Measurements from ENCODE around the gene CRYGN. TPM values are rescaled to one million over a fixed set of nuclear protein-coding genes. Genes with fewer than 3 reads are reported as not detected.

Gene CRYGN, protein sequence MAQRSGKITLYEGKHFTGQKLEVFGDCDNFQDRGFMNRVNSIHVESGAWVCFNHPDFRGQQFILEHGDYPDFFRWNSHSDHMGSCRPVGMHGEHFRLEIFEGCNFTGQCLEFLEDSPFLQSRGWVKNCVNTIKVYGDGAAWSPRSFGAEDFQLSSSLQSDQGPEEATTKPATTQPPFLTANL
- not detected for total RNA-seq

DNA sequence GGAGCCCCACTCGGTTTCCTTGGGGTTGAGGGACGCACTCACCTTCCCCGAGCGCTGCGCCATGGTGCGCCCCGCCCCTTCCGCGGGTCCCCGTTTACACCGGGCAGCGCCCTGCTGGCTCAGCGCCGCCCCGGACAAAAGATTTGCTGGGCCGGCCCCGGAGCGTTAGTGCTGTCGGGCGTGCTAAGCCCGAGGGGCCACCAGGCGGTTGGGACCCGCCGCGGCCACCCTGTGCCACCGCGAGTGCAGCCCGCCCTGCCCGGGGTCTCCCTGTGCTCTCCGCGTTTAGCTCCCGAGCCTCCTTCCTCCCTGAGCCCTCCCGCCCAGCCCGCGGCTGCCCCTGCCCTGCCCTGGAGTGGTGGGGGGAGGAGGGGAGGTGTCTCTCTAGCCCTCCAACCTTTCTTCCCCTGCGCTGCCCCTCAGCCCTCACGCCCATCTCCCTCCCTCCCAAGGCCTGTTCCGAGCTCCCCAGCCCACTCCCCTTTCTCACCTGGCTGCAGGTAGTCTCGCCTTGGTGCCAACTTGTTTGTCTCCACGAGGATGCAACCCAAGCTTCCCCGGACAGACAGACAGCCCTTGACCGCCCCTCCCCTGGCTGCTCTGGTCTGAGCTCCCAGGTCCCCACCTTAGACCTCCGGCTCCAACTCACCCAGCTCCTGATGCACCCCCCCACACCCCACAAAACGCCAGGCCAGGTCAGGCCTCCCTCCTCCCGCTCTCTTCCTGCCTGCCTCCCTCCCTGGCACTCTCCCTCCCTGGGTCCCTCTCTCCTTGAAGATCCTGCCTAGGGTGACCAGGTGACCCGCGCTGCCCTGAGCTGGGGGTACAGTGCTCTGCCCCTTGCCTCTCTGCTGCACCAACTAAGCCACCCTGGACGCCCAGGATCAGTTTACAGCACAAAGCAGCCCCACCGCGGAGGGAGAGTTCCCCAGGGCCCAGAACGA lies at the start of gene CRYGN:
CRYGN (minus strand) TSS at position 287 of the 944 bp plus-strand sequence; CDS start at position 63, 224 bp downstream.
- H3K4me3 ChIP-seq (ENCODE audit: low read depth, poor library complexity, severe bottlenecking) = no peak within 1 kb of the TSS
- TF ChIP-seq, protein P1, sequence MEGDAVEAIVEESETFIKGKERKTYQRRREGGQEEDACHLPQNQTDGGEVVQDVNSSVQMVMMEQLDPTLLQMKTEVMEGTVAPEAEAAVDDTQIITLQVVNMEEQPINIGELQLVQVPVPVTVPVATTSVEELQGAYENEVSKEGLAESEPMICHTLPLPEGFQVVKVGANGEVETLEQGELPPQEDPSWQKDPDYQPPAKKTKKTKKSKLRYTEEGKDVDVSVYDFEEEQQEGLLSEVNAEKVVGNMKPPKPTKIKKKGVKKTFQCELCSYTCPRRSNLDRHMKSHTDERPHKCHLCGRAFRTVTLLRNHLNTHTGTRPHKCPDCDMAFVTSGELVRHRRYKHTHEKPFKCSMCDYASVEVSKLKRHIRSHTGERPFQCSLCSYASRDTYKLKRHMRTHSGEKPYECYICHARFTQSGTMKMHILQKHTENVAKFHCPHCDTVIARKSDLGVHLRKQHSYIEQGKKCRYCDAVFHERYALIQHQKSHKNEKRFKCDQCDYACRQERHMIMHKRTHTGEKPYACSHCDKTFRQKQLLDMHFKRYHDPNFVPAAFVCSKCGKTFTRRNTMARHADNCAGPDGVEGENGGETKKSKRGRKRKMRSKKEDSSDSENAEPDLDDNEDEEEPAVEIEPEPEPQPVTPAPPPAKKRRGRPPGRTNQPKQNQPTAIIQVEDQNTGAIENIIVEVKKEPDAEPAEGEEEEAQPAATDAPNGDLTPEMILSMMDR (IDR thresholded peaks at IDR 0.05) = no peak
- TF ChIP-seq POLR2A (IDR thresholded peaks at IDR 0.05) = no peak
- 14 to 21% methylated on average over 23 to 48 of the region's 51 CpGs for WGBS, 2 donors
- no peak for DNase-seq (ENCODE audit: low spot score in 2 of 2)
- intact Hi-C loops (cut with DNase I; ENCODE audit: low total_unique reads) = no loop called here

GRCh38 chr7:151489498-151489897 lies 49.6 kb upstream of the CRYGN start:
- H3K4me3 ChIP-seq (ENCODE audit: low read depth, poor library complexity, severe bottlenecking) = no peak overlapping the region
- TF ChIP-seq POLR2A (IDR thresholded peaks at IDR 0.05) = no peak
- TF ChIP-seq, protein P1 (IDR thresholded peaks at IDR 0.05) = no peak
- intact Hi-C loops (cut with DNase I; ENCODE audit: low total_unique reads) = no loop called here
- 74 to 90% methylated on average over 2 of the region's 2 CpGs for WGBS, 2 donors
- no peak for DNase-seq (ENCODE audit: low spot score in 2 of 2)

GRCh38 chr7:151488096-151488495 lies 48.2 kb upstream of the CRYGN start:
- no peak overlapping the region for H3K4me3 ChIP-seq (ENCODE audit: low read depth, poor library complexity, severe bottlenecking)
- no peak for TF ChIP-seq POLR2A (IDR thresholded peaks at IDR 0.05)
- TF ChIP-seq, protein P1 (IDR thresholded peaks at IDR 0.05) = no peak
- intact Hi-C loops (cut with DNase I; ENCODE audit: low total_unique reads) = no loop called here
- no peak for DNase-seq (ENCODE audit: low spot score in 2 of 2)

GRCh38 chr7:151487228-151487627 lies 47.3 kb upstream of the CRYGN start:
- 56 to 88% methylated on average over 2 of the region's 2 CpGs for WGBS, 2 donors
- TF ChIP-seq, protein P1 (IDR thresholded peaks at IDR 0.05) = no peak
- TF ChIP-seq POLR2A (IDR thresholded peaks at IDR 0.05) = no peak
- intact Hi-C loops (cut with DNase I; ENCODE audit: low total_unique reads) = no loop called here
- DNase-seq (ENCODE audit: low spot score in 2 of 2) = no peak
- H3K4me3 ChIP-seq (ENCODE audit: low read depth, poor library complexity, severe bottlenecking) = no peak overlapping the region

DNA sequence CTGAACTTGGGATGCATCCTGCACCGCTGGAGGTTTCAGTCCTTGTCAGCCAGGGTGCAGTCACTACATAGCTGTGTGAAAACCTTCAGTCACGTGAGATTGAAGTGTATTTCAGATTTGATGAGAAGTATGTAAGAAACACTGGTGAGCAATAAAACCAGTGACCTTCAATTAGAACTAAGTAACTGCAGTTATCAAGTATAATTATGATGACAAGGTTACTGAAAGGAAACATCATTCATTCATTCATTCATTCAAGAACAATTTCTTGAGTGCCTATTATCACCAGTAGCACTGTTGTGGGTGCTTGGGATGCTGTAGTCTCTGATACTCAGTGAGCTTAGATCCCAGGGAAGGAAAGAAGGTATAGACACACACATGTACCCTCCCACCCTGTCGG lies 46.1 kb upstream of the CRYGN start:
- DNase-seq (ENCODE audit: low spot score in 2 of 2) = no peak
- intact Hi-C loops (cut with DNase I; ENCODE audit: low total_unique reads) = no loop called here
- H3K4me3 ChIP-seq (ENCODE audit: low read depth, poor library complexity, severe bottlenecking) = no peak overlapping the region
- WGBS, 2 donors = 94 to 96% methylated on average over 3 of the region's 3 CpGs
- TF ChIP-seq, protein P1 (IDR thresholded peaks at IDR 0.05) = no peak
- TF ChIP-seq POLR2A (IDR thresholded peaks at IDR 0.05) = no peak
